GM12872 (cell line): Measurements from ENCODE around the gene ARSA.

Experiments
- CTCF ChIP-seq: IDR thresholded peaks from 3 replicates; pipeline ENCODE4 v1.5.1; 2011; ENCODE audit warnings: low read depth, mild to moderate bottlenecking, low read length, moderate library complexity; ENCODE audit not compliant: insufficient read depth

Gene ARSA

DNA sequence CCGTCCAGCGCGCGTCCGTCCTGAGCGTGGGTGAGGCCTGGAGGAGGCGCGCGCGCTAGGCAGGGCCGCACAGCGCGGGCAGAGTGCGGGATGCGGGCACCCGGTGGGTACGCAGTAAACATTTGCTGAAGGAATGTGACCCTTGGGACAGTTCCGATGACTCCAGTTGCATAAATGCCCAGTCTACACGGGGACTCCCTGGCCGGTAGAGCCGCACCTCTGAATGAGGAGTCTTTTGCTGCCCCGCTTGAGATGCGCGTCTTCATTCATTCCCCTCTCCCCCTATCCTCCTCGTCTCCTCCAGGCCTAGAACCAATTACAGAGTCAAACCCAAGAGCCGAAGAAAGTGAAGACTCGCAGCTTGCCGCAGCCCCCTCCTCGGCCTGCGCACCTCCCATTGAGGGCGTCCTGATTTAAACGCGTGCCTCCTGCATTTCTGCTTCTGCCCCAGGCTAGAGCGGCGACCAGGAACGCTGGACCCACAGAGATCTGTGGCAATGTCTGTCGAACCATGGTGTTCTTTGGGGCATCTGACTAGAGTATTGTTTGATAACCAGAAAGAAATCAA, 44.6 kb downstream of the ARSA start:
- no peak for TF ChIP-seq CTCF

DNA sequence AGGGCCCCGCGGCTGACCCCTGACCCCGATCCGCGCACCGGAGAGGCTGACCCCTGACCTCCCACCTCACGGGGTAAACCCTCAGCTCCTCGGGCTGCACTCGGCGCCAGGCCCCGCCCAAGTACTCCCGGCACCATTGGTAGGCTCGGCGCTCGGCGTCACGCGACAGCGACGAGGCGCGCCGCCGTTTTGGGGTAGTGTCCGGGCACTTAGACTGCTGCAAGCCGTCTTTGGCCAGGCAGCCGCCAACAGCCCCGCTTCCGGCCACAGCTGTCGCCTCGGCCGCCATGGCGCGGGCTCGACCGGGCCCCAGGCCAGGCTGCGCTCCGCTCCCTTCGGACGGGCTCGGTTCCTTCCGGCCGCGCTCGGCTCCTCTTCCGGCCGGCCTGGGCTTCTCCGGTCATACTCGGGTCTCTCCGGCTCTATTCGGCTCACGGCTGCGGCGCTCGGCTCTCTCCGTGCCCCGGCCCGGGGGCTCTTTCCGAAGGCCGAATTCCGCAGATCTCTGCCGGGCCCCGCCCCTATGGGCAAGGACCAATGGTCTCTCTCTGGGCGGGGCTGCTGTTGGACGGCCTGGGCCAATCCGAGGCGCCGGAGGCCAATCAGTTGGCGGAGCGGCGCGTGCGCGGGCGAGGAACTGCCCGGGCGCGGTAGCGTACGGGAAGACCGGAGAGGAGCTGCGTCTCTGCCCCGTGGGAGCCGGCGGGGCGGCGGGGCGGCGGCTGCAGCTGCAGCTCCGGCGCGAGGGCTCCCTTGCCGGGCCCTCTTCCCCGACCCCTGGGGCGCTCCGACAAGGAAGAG, 45.3 kb downstream of the ARSA start, which contains the start of gene CHKB:
Gene CHKB (minus strand): TSS at position 357 of the 801 bp plus-strand sequence. CDS start 68 bp downstream, at position 289.
- no peak for TF ChIP-seq CTCF

- no peak for TF ChIP-seq CTCF
Observed at GRCh38 chr22:50581950-50582492, 45.9 kb downstream of the ARSA start.

DNA sequence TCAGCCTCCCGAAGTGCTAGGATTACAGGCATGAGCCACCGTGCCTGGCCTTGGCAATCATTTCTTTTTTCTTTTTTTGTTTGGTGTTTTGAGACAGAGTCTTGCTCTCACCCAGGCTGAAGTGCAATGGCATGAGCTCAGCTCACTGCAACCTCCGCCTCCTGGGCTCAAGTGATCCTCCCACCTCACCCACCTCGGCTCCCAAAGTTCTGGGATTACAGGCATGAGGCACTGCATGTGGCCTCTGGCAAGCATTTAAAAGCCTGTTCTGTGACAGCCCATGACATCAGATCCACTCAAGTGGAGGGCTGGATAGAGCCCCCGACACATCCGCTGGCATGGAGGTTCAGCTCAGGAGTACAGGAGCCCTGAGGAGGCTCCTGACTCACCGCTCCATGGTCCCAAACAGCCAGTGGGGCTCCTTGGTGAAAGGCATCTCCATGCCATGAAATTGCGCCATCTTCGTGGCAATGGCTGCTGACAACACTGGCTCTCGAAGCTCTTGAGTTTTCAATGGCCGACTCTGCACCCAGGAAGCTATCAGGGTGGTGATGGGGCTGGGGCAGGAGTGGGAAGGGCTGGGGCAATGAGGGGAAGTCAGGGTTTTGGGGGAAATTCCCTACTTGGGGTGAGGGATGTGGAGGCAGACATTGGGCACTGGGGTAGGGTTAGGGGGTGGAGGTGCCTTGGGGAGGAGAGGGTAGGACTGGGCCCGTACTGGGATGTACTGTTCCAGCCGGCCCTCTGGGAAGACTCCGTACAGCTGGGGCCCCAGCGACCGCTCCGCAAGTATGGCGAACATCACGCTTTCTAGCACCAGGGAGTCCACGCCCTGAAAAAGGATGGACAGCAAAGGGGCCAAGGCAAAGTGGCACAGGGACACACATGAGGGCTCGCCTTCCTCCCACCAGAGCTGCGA, 46.7 kb downstream of the ARSA start:
- TF ChIP-seq CTCF = no peak

GRCh38 chr22:50579752-50580151, 48.2 kb downstream of the ARSA start:
- TF ChIP-seq CTCF = no peak

DNA sequence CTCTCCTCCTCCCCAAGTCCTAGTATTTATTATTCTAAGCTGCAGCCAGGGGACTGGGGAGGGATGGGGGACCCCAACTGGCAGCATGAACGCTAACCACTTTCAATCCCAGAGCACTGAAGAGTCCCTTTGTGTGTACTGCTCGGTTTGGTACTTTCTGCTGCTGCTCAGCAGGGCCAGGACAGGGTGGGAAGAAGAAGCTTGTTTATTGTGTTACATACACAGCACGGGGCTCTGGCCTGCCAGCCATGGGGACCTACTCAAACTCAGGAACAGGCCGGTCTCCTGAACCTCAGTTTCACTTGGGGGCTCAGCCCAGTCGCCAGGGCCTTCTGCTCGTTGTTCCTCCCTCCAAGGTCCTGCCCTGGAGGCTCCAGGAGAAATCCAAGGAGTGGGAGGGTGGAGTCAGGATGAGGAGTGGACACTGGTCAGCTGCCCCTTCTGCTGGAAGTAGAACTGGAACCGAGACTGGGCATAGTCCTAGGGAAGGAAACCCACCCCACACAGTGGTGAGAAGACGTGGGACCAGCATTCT, 49.1 kb downstream of the ARSA start:
- no peak for TF ChIP-seq CTCF
